Kidney (tissue), 2 donors: ENCODE data around the gene PDCD2. TPM values are rescaled to one million over a fixed set of nuclear protein-coding genes. Genes with fewer than 3 reads are reported as not detected.

Experiments
- polyA plus RNA-seq: library from polyadenylated mRNA; stranded (reverse); fragments of 350-450 nt; fragmentation: Illumina TruSeq; extraction: RNeasy Lipid Tissue Mini Kit (QIAGEN cat#74804); gene quantifications from one replicate; pipeline ENCODE4 v1.2.3, GENCODE V29; 2014; ENCODE audit warnings: low read depth, low replicate concordance; ENCODE audit not compliant: insufficient read depth
- total RNA-seq: library from RNA; stranded (reverse); fragmentation: NEBNext Ultra II Directional; extraction: Animal tissue kit (Norgen Biotek cat#: 25700); gene quantifications from one replicate; pipeline ENCODE4 v1.2.1, GENCODE V29; 2021
- donor health status: DM: yes; HTN: yes; CAD: no.

PDCD2 gene
- total and polyA plus RNA-seq, 2 donors from 2014 or later = 49.8 to 56.7 TPM

Other genes with a start within 250 kb of the PDCD2 start
- 132 TPM for gene PSMB1, start 31.3 kb downstream of the PDCD2 start, total RNA-seq
- 309 TPM for gene PSMB1, start 31.3 kb downstream of the PDCD2 start, polyA plus RNA-seq
- 16.7 TPM for gene TBP, start 30.3 kb downstream of the PDCD2 start, total RNA-seq
- 11.1 TPM for gene TBP, start 30.3 kb downstream of the PDCD2 start, polyA plus RNA-seq